GM23338 (cell line): Measurements from ENCODE around the gene IGFBP5.

ENCODE experiments used
- CREB1 ChIP-seq: fragments of 250-450 bp; sonication (Bioruptor Pico); IDR thresholded peaks from 2 replicates; pipeline ENCODE4 v1.5.0; 2020; ENCODE audit warnings: low read depth, mild to moderate bottlenecking, moderate library complexity
- TF ChIP-seq, protein P1 (sequence below), 2 experiments: fragments of 200-600 bp in 1 of 2; sonication (generic) in 1 of 2; conservative IDR thresholded peaks; 2 replicates each; pipeline versions ENCODE4 v1.5.1 to v1.6.1; 2016 to 2017; ENCODE audit warnings: antibody characterized with exemption in 2 of 2, low read depth in 2 of 2, mild to moderate bottlenecking in 2 of 2, moderate library complexity in 1 of 2
- TF ChIP-seq, protein P2 (sequence below): IDR thresholded peaks from one replicate; pipeline ENCODE4 v1.6.1; 2018; ENCODE audit warnings: antibody characterized with exemption; ENCODE audit not compliant: unreplicated experiment

DNA sequence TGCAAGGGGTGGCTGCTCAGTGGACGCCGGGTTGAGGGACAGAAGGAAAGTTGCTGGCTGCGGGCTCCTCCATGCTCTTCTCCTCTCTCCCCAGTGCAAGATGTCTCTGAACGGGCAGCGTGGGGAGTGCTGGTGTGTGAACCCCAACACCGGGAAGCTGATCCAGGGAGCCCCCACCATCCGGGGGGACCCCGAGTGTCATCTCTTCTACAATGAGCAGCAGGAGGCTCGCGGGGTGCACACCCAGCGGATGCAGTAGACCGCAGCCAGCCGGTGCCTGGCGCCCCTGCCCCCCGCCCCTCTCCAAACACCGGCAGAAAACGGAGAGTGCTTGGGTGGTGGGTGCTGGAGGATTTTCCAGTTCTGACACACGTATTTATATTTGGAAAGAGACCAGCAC is 31.5 kb downstream of the IGFBP5 start:
- TF ChIP-seq, protein P1, sequence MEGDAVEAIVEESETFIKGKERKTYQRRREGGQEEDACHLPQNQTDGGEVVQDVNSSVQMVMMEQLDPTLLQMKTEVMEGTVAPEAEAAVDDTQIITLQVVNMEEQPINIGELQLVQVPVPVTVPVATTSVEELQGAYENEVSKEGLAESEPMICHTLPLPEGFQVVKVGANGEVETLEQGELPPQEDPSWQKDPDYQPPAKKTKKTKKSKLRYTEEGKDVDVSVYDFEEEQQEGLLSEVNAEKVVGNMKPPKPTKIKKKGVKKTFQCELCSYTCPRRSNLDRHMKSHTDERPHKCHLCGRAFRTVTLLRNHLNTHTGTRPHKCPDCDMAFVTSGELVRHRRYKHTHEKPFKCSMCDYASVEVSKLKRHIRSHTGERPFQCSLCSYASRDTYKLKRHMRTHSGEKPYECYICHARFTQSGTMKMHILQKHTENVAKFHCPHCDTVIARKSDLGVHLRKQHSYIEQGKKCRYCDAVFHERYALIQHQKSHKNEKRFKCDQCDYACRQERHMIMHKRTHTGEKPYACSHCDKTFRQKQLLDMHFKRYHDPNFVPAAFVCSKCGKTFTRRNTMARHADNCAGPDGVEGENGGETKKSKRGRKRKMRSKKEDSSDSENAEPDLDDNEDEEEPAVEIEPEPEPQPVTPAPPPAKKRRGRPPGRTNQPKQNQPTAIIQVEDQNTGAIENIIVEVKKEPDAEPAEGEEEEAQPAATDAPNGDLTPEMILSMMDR (conservative IDR thresholded peaks at IDR 0.05; ENCODE audit: low read depth in 2 of 2), result no peak
- TF ChIP-seq CREB1 (CRISPR knock-in tag), result no peak
- TF ChIP-seq, protein P2, sequence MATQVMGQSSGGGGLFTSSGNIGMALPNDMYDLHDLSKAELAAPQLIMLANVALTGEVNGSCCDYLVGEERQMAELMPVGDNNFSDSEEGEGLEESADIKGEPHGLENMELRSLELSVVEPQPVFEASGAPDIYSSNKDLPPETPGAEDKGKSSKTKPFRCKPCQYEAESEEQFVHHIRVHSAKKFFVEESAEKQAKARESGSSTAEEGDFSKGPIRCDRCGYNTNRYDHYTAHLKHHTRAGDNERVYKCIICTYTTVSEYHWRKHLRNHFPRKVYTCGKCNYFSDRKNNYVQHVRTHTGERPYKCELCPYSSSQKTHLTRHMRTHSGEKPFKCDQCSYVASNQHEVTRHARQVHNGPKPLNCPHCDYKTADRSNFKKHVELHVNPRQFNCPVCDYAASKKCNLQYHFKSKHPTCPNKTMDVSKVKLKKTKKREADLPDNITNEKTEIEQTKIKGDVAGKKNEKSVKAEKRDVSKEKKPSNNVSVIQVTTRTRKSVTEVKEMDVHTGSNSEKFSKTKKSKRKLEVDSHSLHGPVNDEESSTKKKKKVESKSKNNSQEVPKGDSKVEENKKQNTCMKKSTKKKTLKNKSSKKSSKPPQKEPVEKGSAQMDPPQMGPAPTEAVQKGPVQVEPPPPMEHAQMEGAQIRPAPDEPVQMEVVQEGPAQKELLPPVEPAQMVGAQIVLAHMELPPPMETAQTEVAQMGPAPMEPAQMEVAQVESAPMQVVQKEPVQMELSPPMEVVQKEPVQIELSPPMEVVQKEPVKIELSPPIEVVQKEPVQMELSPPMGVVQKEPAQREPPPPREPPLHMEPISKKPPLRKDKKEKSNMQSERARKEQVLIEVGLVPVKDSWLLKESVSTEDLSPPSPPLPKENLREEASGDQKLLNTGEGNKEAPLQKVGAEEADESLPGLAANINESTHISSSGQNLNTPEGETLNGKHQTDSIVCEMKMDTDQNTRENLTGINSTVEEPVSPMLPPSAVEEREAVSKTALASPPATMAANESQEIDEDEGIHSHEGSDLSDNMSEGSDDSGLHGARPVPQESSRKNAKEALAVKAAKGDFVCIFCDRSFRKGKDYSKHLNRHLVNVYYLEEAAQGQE, result no peak
